Spleen (tissue), 7 donors: ENCODE measurements around the gene JMJD1C.

Experiments used
- CTCF ChIP-seq, 11 experiments: fragments of 200-600 bp in 7 of 11; fragments of 450-650 bp in 4 of 11; sonication (generic) in 4 of 11; IDR thresholded peaks in 8 of 11; conservative IDR thresholded peaks in 3 of 11; 1 replicate in 7 of 11; 2 replicates in 4 of 11; pipeline versions ENCODE4 v1.4.0 to v1.8.0; 2016 to 2021; ENCODE audit warnings: antibody characterized with exemption in 11 of 11, inconsistent platforms in 4 of 11, mild to moderate bottlenecking in 1 of 11
- POLR2A ChIP-seq, 3 donors: fragments of 450-650 bp; IDR thresholded peaks; one replicate each; pipeline ENCODE4 v1.5.1; 2017; ENCODE audit warnings: antibody characterized with exemption in 3 of 3, mild to moderate bottlenecking in 1 of 3
- donor health status: DM: no; HTN: no; CAD: no; lungs with moderate emphysema.
- donor health status: DM: no; HTN: no; CAD: no.
- donor health status: DM: no; HTN: no; CAD: no.

- TF ChIP-seq CTCF (IDR thresholded peaks at IDR 0.05 in 8 of 11, conservative IDR thresholded peaks at IDR 0.05 in 3 of 11) = no peak
- no peak for TF ChIP-seq POLR2A (IDR thresholded peaks at IDR 0.05)
These were observed 252.3 kb downstream of the JMJD1C start for GRCh38 chr10:63213489-63213888.
